Fibroblast of mammary gland (primary cell): ENCODE data around the gene NDUFB5.

ENCODE experiments used
- DNase-seq: peaks from one replicate; pipeline ENCODE4 v3.0.0-alpha.2; 2010; ENCODE audit warnings: low read depth
- H3K4me3 ChIP-seq: 2 replicates; pipeline ENCODE4 v1.5.1; 2011; ENCODE audit warnings: low read depth, mild to moderate bottlenecking, low read length, moderate library complexity; ENCODE audit not compliant: control insufficient read depth
- CTCF ChIP-seq: conservative IDR thresholded peaks from 2 replicates; pipeline ENCODE4 v1.5.1; 2011; ENCODE audit warnings: low read depth, low read length, inconsistent platforms; ENCODE audit not compliant: control insufficient read depth, insufficient read depth

The NDUFB5 gene

GRCh38 chr3:179666030-179666429, 61.4 kb downstream of the NDUFB5 start:
- no peak overlapping the region for H3K4me3 ChIP-seq
- TF ChIP-seq CTCF: no peak
- DNase-seq: no peak

GRCh38 chr3:179666436-179667035, 61.9 kb downstream of the NDUFB5 start:
- no peak for TF ChIP-seq CTCF
- H3K4me3 ChIP-seq: no peak overlapping the region
- DNase-seq: no peak

GRCh38 chr3:179668429-179668828, 63.8 kb downstream of the NDUFB5 start:
- no peak for TF ChIP-seq CTCF
- no peak overlapping the region for H3K4me3 ChIP-seq
- no peak for DNase-seq

GRCh38 chr3:179670311-179670710, 65.7 kb downstream of the NDUFB5 start:
- no peak overlapping the region for H3K4me3 ChIP-seq
- TF ChIP-seq CTCF: no peak
- no peak for DNase-seq

GRCh38 chr3:179671309-179671708, 66.7 kb downstream of the NDUFB5 start:
- TF ChIP-seq CTCF: no peak
- no peak overlapping the region for H3K4me3 ChIP-seq
- DNase-seq: no peak

GRCh38 chr3:179671747-179672242, 67.2 kb downstream of the NDUFB5 start:
- peak; percentile 47 for DNase-seq
- TF ChIP-seq CTCF: no peak
- H3K4me3 ChIP-seq: no peak overlapping the region

- no peak overlapping the region for H3K4me3 ChIP-seq
- DNase-seq: no peak
- no peak for TF ChIP-seq CTCF
These were observed 68.3 kb downstream of the NDUFB5 start for GRCh38 chr3:179672918-179673317.
